ENCODE measurements around the gene DIPK1C.

The DIPK1C gene

DNA sequence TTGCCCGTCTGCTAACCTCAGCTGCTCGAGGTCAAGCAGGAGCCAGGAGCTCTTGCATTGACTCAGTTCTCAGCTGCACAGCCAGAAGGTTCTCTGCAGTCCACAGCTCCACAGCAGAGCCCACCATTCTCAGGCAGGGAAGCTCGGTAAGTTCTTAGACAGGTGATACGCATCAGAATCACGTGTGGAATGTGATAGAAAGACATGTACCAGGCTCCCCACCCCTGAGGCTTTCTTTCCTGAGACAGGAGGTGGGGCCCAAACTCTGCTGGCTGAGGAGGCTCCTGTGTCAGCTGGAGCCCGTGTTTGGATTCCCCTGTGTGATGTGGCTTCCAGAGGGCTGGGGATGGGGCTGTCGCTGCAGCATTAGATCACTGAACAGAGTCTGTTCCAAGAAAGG lies 28.0 kb downstream of the DIPK1C start:
- H3K27ac ChIP-seq = no peak overlapping the region
- TF ChIP-seq CTCF (conservative IDR thresholded peaks at IDR 0.05) = no peak

GRCh38 chr18:74427442-74428112 lies 29.5 kb downstream of the DIPK1C start:
- no peak overlapping the region for H3K27ac ChIP-seq
- no peak for TF ChIP-seq CTCF (conservative IDR thresholded peaks at IDR 0.05)

DNA sequence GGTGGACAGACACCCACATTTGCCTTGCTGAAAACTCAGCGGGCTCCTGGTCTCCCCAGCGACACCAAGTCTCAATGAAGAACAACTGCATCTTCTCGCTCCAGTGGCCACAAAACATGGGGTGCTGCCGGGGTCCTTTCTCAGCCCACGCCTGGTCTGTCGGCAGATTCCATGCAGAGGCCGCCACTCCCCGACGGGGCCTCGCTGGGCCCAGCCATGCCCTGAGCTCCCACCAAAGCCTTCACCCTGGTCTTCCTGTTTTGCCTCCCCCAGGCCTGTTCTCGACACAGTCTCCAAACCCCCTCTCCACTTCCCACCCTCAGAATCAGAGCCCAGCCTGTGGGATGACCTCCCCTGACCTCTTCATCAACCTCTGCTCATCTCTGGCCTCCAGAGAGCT lies 31.2 kb downstream of the DIPK1C start:
- no peak for TF ChIP-seq CTCF (conservative IDR thresholded peaks at IDR 0.05)
- H3K27ac ChIP-seq = no peak overlapping the region

DNA sequence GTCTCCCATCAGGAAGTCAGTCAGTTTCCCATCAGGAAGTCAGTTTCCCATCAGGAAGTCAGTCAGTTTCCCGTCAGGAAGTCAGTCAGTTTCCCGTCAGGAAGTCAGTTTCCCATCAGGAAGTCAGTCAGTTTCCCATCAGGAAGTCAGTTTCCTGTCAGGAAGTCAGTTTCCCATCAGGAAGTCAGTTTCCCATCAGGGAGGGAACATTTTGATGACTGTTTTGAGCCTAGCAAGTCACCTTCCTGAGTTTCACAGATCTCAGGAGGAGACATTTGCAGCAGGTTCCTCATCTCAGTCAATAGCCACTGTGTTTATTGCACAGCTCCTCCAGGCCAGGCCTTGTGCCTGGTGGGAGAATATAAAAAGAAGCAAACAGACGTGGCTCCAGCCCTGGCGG lies 31.9 kb downstream of the DIPK1C start:
- no peak for TF ChIP-seq CTCF (conservative IDR thresholded peaks at IDR 0.05)
- no peak overlapping the region for H3K27ac ChIP-seq

- H3K27ac ChIP-seq = no peak overlapping the region
- TF ChIP-seq CTCF (conservative IDR thresholded peaks at IDR 0.05) = no peak
These were observed 34.6 kb downstream of the DIPK1C start for GRCh38 chr18:74422541-74422940.

- no peak for TF ChIP-seq CTCF (conservative IDR thresholded peaks at IDR 0.05)
- no peak overlapping the region for H3K27ac ChIP-seq
These were observed 36.2 kb downstream of the DIPK1C start for GRCh38 chr18:74420926-74421325.

- H3K27ac ChIP-seq = no peak overlapping the region
- TF ChIP-seq CTCF (conservative IDR thresholded peaks at IDR 0.05) = no peak
These were observed 36.6 kb downstream of the DIPK1C start for GRCh38 chr18:74420481-74420880.

Measured in VCaP (cell line).